NCI-H526 (cell line): ENCODE data around the gene VASH1.
"Not testable (repeated sequence)": the region's sequence is repeated elsewhere in the genome, so short reads cannot be mapped to it uniquely, and the experiment has no call there.

Experiments
- DNase-seq, 2 experiments: peaks; one replicate each; lab custom pipeline; 2025; lab: John Stamatoyannopoulos, UW

VASH1 gene

DNA sequence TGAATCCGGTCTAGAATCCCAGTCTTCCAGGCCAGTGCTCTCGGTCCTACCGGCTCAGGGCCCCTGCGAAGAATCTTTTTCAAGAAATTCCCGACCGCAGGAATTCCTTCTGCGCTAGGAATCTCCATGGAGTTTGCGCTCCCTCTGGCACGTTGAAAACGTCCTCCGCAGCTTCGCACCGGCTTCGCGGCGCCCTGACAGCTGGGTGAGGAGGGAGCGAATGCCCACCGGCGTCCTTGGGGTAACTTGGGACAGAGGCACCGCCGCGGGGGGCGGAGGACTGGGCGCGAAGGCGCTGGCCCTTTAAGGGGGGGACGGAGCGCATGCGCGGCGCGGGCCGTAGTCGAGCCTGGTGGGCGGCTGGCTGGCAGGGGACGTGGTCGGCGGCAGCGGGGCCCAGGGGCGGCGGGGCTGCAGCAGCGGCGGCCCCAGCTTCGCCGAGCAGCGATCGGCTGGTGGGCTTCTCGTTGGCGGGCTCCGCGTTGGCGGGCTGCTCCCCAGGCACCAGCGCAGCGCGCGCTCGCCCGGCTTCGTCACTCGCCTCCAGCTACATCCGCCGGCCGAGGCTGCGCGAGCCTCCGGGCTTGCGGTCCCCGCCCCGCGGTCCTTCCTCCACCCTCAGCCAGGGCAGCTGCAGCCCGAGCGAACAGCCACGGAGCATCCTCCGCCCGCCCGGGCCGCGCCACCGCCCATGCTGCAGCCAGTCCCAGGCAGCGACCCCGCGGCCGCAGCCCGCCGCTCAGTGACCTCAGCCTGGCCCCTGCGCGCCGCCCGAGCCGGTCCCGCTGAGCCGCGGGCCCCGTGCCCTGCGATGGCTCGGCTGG is at the start of gene VASH1:
TSS of gene VASH1 (plus strand) at position 333 of the 824 bp plus-strand sequence. CDS start 1,354 bp downstream, outside the sequence.
- DNase-seq: peak in 1 of 2 experiments; percentile 79

DNA sequence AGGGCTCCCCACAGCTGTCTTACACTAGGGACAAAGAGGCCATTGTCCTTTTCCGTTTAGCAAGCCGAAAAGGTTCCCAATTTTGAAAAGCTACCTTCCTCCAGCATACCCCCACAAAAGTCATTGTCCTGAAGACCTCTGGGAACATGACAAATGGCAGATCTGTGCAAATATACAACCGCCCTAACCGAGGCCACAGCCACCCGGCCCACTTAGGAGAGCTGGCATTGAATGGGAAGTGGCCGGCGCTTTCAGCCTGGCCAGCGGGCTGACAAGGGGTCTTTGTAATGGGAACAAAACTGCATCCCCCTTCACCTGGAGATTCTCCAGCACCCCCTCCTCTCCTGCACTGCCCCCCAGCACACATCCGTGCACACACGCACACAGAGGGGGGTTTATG is 48.1 kb upstream of the VASH1 start:
- no peak for DNase-seq

DNA sequence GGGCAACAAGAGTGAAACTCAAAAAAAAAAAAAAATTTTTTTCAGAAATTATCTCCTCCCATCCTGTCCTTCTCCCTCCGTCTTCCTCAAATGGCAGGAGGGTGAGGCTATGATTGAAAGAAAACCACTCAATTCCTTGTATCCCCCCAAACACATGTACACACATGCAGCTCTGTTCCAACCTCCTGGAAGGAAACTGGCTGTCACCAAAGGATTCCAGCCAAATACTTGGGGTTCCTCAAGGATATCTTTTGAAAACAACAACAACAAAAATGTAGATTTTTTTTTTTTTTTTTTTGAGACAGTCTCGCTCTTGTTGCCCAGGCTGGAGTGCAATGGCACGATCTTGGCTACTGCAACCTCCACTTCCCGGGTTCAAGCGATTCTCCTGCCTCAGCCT is 46.8 kb upstream of the VASH1 start:
- no peak for DNase-seq

DNA sequence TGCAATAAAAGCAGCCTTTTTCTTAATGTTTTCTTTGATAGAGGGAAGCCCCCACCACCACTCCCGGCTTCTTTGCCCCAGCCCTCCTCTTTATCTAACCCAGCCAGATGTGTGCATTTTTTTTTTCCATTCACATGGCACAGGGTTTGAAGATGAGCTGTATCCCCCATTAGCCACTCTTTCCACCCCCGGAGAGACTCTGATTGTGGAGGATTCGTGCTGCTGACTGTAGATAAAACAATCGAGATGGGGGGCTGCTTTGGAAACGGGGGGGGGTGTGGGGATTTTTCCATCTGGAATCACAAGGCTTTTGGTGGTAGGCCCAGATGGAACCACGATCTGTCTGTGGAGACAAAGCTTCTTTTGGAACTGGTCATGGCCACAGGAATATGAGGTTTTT is 46.2 kb upstream of the VASH1 start:
- DNase-seq: no peak

DNA sequence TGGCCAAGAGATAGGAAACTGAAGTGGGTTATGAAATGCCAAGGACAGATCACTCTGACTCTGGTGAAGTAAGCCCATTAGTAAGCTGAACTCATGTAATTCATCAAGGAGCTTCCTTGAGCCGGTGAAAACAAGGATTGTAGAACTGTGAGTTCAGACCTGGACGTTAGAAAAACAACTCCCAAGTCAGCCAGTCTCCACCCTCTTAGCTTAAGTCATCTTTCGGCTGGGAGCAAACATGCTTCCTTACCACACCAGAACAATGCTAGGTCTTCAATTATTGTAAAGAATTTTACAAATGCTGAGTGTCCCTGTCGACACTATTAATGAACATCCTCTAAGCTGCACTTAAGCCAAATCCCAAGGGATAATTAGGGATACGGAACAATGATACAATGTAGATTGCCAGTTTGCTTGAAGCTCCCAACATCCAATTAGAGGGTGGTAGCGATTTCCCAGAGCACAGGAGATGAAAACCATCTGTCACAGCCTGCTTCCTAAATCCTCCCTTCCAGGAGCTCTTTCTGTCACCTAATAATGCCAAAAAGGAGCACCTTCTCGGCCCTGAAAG is 45.7 kb upstream of the VASH1 start:
- DNase-seq: no peak

DNA sequence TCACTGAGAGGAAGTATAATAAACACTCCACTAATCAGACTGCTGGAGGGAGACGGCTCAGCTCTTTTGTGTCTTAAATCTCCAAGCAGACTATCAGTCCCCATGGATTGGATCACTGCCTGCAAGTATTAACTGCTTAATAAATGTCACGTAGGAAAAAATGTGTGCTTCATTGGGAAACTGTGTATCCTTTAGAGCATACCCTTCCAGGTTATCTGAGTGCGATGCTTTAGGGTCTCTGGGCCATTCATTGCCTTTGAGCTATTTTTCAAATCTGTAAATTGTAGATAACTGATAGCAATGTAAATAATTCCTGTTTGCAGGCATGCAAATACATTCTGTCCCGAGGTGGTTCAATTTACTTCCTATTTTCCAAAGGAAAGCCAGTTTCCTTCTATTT is 45.0 kb upstream of the VASH1 start:
- DNase-seq: no peak

DNA sequence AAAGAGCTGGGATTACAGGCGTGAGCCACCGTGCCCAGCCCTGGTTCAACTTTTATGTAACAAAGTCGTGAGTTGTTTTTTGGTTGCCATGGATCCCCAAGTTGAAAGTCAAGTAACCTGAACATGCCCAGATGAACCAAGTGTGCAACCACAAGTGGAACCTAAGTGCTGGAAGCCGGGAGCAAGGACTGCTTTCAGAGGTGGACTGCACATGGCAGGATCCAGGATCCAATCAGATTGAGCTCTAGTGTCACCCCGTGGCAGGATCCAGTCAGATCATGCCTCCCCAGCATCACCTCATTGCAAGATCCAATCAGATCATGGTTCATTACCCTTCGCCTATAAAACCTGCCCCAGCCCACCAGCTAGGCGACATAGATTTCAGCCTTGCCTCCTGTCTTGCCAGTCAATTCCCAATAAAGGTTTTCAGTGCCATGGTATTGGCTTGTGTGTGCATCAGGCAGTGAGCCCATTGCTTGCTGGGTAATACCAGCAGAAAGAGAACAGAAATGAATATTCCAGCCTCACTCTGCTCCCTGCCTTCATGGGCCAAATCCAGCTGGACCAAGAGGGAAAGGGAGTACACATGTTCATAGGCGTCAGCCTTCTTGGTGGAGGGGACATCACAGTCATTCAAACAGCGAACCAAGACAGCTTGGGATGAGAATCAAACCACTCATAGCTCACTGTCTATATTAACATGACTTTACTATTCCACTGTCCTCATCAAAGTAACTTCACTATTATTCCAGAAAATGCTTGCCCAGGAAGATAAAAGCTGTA is 43.6 kb upstream of the VASH1 start:
- no peak for DNase-seq

DNA sequence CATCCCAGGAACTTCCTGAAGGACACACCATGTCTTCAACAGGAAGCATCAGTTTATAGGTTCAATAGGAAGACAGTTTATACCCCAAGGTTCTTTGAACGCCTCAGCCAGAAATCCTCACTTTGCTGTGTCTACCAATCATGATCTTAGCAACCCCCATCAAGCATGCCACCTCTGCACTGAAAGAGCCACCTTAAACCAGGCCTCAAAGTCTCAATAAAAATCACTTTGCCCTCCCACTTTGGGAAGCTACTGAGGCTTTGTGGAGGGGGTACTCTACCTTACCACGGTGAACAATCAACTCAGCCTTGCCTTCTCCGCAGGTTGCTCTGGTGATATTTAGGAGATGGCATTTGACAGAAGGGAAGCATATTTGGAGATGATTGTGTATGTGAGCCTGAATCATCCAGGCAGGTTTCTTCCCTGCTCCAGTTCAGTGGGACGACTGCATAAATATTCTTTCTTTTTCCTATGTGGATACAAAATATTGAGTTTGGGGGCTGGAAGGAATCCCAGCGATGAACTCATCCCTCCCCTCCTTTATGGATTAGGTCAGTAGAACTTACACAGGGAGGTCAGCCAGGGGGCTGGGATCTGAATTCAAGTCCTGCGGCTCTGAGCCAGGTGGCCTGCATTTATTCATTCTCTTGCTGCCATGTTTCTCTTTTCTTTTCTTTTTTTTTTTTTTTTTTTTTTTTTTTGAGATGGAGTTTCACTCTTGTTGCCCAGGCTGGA is 42.8 kb upstream of the VASH1 start:
- DNase-seq: no peak

DNA sequence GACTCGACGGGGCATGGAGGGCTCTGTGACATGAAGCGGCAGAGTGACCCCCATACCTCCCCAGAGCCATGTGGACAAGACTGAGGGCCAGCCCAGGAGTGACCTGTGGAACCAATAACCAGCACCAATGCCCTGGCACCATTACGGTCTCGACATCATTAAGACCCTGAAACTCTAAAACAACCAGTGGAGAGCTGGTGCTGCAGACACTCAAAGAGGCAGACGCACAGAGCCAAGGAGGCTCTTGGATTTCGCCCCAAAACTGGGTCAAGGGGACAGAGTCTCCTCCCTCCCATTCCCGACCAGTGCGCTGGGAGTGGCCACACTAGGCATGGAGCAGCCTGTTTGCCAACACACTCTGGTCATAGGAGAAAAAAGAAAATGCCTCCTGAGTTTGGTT is 41.6 kb upstream of the VASH1 start:
- DNase-seq: no peak

DNA sequence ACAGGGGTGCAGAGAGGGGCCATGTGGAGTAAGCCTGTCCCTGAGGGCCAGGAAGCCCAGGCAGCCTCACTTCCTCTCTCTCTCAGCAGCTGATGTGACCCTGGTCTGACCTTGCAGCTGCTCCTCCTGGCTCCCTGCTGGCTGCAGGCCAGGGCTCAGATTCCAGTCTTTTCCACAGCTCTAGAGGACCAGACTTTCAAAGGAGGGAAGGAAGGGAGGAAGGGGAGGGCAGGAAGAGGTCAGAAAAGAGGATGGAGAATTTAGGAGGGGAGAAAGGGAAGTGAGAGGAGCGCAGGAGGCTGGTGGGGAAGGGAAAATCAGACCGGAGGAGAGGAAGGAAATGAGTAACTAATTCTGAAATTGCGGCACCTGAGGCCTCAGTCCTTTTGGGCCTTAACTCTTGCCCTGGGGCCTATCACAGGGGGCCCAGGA is 40.9 kb upstream of the VASH1 start:
- DNase-seq: peak in 1 of 2 experiments; percentile 9

DNA sequence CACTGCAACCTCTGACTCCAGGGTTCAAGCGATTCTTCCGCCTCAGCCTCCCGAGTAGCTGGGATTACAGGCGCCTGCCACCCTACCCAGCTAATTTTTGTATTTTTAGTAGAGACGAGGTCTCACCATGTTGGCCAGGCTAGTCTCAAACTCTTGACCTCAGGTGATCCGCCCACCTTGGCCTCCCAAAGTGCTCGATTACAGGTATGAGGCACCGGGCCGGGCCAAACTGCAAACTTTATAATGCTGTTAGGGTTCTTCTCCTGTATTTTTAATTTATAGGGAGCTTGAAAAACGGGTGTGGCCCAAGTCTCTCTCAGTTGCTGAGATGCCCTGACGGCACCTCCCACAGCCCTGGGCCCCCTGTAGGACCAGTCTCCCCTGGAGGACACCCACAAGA is 39.8 kb upstream of the VASH1 start:
- DNase-seq: not testable (repeated sequence)

DNA sequence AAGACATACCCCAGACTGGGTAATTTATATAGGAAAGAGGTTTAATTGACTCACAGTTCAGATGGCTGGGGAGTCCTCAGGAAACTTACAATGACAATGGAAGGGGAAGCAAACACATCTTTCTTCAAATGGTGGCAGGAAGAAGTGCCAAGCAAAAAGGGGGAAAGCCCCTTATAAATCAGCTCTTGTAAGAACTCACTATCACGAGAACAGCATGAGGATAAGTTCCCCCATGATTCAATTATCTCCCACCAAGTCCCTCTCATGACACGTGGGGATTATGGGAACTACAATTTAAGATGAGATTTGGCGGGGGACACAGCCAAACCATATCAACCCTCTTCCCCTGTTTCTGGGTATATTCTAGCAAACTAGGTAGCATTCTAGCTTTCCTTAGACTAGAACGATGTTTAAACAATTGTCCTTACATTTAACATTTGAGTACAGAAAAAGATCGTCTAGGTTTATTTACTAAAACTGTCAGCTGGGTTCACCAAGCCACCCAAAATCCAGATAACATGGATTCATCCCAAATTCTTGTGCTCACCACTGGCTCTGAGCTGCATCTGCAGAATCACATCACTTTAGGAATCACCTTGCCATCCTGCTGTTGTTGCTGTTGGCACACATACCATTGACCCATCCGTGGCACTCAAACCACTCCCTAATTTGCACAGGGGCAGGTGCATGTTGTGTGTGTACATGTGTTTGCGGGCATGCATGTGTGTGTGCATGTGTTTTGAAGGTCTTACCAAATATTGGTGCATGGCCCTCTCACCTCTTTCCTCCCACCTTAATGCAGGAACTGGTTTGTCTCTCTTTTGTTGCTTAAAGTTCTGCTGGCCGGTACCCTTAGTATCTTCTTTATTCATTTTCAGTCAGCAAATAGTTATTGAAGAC is 36.4 kb upstream of the VASH1 start:
- DNase-seq: no peak

DNA sequence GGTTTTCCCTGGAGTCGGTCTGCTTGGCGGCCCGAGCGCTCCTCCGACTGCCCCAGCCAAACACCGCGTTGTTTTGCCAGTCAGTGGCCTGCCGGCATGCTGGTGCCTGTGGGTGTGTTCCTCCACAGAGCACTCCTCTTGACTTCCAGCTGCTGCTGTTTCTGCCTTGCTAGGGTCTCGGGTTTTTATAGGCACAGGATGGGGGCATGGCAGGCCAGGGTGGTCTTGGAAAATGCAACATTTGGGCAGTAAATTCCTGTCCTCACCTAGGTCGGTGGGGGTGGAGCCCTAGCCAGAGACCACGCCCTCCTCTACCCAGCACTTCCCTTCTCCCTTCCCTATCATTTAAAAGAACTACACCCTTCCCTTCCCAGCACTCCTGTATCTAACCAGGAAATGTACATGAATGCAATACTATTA is 34.7 kb upstream of the VASH1 start:
- no peak for DNase-seq

DNA sequence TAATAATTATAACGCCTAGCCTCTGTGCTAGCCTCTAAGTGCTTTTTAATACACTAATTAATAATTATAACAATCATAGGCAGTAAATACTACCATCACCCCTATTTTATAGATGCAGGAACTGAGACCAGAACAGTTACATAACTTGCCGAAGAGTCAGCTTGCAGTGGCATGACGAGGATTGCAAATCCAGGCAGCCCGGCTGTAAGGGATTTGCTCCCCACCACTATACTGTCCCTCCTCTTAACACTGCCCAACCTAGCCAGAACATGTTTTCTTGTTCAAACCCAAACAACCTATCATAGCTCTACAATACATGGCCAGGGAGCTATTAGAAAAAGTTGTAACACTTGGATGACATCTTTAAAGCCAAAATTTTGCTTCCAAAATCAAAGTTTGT is 33.9 kb upstream of the VASH1 start:
- DNase-seq: no peak

DNA sequence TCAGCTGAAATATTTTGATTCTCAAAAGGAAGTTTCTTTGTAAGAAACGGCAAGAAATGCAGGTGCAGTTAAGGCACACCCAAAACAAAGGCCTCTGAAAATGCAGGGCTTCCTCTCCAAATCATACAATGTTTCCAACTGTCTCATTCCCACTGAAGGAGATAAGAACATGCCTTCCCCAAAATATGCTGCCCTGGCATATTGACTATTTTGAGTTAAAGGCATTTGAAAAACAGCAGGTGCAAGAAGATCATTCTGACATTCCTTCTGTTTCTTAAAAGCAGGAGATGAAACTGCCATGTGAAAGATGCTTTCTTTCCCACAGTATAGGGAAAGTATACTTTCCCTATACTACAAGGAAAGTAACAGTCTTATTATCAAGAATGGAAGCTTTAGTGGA is 33.4 kb upstream of the VASH1 start:
- DNase-seq: no peak

DNA sequence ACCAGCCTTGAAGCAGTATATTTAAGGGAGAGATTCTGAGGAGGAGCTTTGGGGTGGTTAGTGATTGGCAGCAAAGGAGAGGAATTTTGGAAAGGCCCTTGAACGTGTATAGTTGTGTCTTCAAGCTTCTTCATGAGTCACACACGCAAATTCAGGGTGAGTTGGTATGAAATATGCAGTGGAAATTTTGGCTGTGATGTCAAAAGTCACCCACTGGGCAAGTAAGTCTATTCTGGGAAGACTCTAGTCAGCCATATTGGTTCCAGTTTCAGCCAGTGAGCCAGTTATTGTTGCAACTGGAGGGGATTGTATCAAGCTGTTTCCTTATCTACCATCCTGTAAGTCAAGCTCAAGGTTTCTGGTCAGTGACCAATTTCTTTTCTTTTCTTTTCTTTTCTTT is 32.0 kb upstream of the VASH1 start:
- no peak for DNase-seq

DNA sequence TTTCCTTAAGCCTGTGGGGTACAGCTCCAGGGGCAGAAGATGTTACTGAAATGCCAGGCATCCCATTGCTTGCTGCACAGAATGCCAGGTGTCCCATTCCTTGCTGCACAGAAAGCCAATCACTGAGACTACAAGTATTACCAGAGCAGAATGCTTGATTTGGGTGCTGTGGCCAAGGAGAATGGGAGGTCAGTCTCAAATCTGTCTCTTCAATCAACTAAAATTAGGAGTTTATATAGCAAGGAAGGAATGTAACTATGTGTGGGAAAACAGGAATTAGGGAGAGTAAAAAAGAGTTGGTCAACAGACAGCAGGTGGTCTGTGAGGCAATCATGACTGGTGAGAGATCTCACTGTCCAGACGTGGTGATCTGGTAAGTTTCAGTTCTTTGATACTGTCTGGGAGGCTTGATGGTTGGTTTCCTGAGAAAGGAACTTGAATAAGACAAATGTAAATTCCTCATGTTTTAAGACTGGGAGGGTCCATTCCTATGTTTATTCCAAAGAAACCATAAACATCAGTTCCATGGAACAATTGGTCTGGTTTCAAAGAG is 31.2 kb upstream of the VASH1 start:
- DNase-seq: no peak

DNA sequence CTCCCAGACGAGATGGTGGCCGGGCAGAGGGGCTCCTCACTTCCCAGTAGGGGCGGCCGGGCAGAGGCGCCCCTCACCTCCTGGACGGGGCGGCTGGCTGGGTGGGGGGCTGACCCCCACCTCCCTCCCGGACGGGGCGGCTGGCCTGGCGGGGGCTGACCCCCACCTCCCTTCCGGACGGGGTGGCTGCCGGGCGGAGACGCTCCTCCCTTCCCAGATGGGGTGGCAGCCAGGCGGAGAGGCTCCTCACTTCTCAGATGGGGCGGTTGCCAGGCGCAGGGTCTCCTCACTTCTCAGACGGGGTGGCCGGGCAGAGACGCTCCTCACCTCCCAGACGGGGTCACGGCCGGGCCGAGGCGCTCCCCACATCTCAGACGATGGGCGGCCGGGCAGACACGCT is 26.8 kb upstream of the VASH1 start:
- DNase-seq: not testable (repeated sequence)

DNA sequence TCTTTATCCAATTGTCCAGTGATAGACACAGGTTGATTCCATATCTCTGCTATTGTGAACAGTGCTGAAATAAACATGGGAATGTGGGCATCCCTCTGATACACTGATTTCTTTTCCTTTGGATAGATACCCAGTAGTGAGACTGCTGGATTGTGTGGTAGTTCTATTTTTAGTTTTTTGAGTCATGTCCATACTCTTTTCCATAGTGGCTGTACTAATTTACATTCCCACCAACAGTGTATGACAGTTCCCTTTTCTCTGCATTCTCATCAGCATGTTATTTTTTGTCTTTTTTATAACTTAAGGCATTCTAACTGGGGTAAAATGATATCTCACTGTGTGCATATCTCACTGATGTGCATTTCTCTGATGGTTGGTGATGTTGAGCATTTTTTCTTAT is 24.8 kb upstream of the VASH1 start:
- DNase-seq: no peak

DNA sequence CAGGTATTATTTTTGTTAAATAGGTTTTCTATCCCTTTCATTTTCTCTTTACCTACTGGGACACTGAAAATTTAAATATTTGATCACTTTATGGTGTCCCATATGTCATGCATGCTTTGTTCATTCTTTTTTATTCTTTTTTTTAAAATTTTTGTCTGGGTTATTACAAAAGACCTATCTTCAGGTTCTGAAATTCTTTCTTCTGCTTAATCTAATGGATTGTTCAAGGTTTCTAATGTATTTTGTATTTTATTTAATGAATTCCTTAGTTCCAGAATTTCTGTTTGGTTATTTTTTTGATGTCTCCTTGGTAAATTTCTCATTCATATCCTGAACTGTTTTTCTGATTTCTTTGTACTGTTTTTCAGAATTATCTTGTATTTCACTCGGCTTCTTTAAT is 20.2 kb upstream of the VASH1 start:
- no peak for DNase-seq

DNA sequence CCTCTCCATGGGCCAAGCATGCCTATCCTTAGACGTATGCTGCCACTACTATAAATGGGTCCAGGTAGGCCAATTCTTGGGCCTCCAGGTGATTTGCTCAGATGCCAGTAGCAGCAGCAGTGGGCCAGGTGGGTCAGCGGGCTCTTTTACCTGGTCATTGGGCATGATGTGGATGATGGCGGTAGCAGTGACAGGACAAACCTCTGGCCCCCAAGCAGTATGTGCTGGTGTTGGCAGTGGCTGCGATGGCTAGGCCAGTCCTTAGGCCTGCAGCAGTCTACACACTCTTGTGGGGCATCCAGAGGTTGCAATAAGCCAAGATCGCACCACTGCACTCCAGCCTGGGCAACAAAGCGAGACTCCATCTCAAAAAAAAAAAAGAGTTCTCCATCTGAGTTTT is 19.1 kb upstream of the VASH1 start:
- DNase-seq: no peak
